Activated CD8-positive, alpha-beta memory T cell treated with anti-CD3 and anti-CD28 coated beads for 24 hours (primary cell): ENCODE measurements around the gene CXXC5.
A peak's percentile ranks its signal among the peaks of the same experiment; 100 is the strongest.
"Not testable (repeated sequence)": the region's sequence is repeated elsewhere in the genome, so short reads cannot be mapped to it uniquely, and the experiment has no call there.

Source experiments
- DNase-seq: peaks from one replicate; pipeline ENCODE4 v3.0.0-alpha.2; 2020

The CXXC5 gene

GRCh38 chr5:139648205-139649081 is at the start of gene CXXC5:
Gene CXXC5, plus strand, starts transcription at chr5:139648349. Its CDS starts 32,175 bp downstream, at chr5:139680524.
- DNase-seq, result peak; percentile 81

GRCh38 chr5:139598601-139598965 is 49.6 kb upstream of the CXXC5 start:
- DNase-seq, result not testable (repeated sequence)

- DNase-seq, result no peak
Measured at GRCh38 chr5:139600336-139600949, 47.7 kb upstream of the CXXC5 start.

- DNase-seq, result no peak
Measured at GRCh38 chr5:139601429-139601828, 46.7 kb upstream of the CXXC5 start.

GRCh38 chr5:139601948-139602347 is 46.2 kb upstream of the CXXC5 start:
- not testable (repeated sequence) for DNase-seq

- no peak for DNase-seq
Measured at GRCh38 chr5:139605887-139606286, 42.3 kb upstream of the CXXC5 start.

- DNase-seq, result no peak
Measured at GRCh38 chr5:139611703-139612584, 36.2 kb upstream of the CXXC5 start.

- DNase-seq, result no peak
Measured at GRCh38 chr5:139619861-139620260, 28.3 kb upstream of the CXXC5 start.

GRCh38 chr5:139625398-139625797 is 22.8 kb upstream of the CXXC5 start:
- not testable (repeated sequence) for DNase-seq

GRCh38 chr5:139630855-139631254 is 17.3 kb upstream of the CXXC5 start:
- no peak for DNase-seq

GRCh38 chr5:139631520-139632165 is 16.5 kb upstream of the CXXC5 start:
- DNase-seq, result no peak

- peak; percentile 87 for DNase-seq
Measured at GRCh38 chr5:139633295-139634027, 14.7 kb upstream of the CXXC5 start.

- DNase-seq, result no peak
Measured at GRCh38 chr5:139634028-139634325, 14.2 kb upstream of the CXXC5 start.

- no peak for DNase-seq
Measured at GRCh38 chr5:139634541-139634940, 13.6 kb upstream of the CXXC5 start.

- no peak for DNase-seq
Measured at GRCh38 chr5:139635191-139635590, 13.0 kb upstream of the CXXC5 start.

GRCh38 chr5:139635606-139636206 is 12.4 kb upstream of the CXXC5 start:
- peak; percentile 67 for DNase-seq

GRCh38 chr5:139636207-139636792 is 11.8 kb upstream of the CXXC5 start:
- peak; percentile 77 for DNase-seq

- peak; percentile 69 for DNase-seq
Measured at GRCh38 chr5:139636975-139637408, 11.2 kb upstream of the CXXC5 start.

GRCh38 chr5:139637438-139638089 is 10.6 kb upstream of the CXXC5 start:
- peak; percentile 78 for DNase-seq

GRCh38 chr5:139638090-139638735 is 9.9 kb upstream of the CXXC5 start:
- DNase-seq, result no peak
